Hepatocyte (in vitro differentiated cells): ENCODE data around the gene ACD. TPM values are rescaled to one million over a fixed set of nuclear protein-coding genes. Genes with fewer than 3 reads are reported as not detected.

Experiments
- DNase-seq: peaks from one replicate; pipeline ENCODE4 v3.0.0-alpha.2; 2016; ENCODE audit warnings: low spot score
- H2AFZ ChIP-seq: fragments of 200-600 bp; sonication (generic); 2 replicates; pipeline ENCODE4 v1.6.0; 2016; ENCODE audit warnings: antibody characterized with exemption, mild to moderate bottlenecking
- H3K27ac ChIP-seq: fragments of 200-600 bp; sonication (generic); 2 replicates; pipeline ENCODE4 v1.5.1; 2016; ENCODE audit warnings: mild to moderate bottlenecking
- H3K27me3 ChIP-seq: fragments of 200-600 bp; sonication (generic); 2 replicates; pipeline ENCODE4 v1.6.1; 2016
- H3K36me3 ChIP-seq: fragments of 200-600 bp; sonication (generic); replicated peaks from 2 replicates; pipeline ENCODE4 v1.5.1; 2016; ENCODE audit warnings: low read depth; ENCODE audit not compliant: insufficient read depth
- H3K4me1 ChIP-seq: fragments of 200-600 bp; sonication (generic); 2 replicates; pipeline ENCODE4 v1.5.1; 2016; ENCODE audit warnings: mild to moderate bottlenecking, moderate library complexity; ENCODE audit not compliant: insufficient read depth
- H3K4me2 ChIP-seq: fragments of 200-600 bp; sonication (generic); 2 replicates; pipeline ENCODE4 v1.6.0; 2016
- H3K4me3 ChIP-seq: fragments of 200-600 bp; sonication (generic); 2 replicates; pipeline ENCODE4 v1.5.1; 2016; ENCODE audit warnings: mild to moderate bottlenecking
- H3K79me2 ChIP-seq: fragments of 200-600 bp; sonication (generic); 2 replicates; pipeline ENCODE4 v1.6.0; 2017; ENCODE audit warnings: mild to moderate bottlenecking
- H3K9me2 ChIP-seq: fragments of 200-600 bp; sonication (generic); replicated peaks from 2 replicates; pipeline ENCODE4 v1.6.0; 2017; ENCODE audit warnings: mild to moderate bottlenecking; ENCODE audit not compliant: insufficient read depth
- H3K9me3 ChIP-seq: fragments of 200-600 bp; sonication (generic); 2 replicates; pipeline ENCODE4 v1.5.1; 2016; ENCODE audit warnings: low read depth, mild to moderate bottlenecking
- H4K20me1 ChIP-seq: fragments of 200-600 bp; sonication (generic); 2 replicates; pipeline ENCODE4 v1.6.0; 2016; ENCODE audit warnings: mild to moderate bottlenecking; ENCODE audit not compliant: insufficient read depth, poor library complexity, severe bottlenecking
- CTCF ChIP-seq: fragments of 200-600 bp; sonication (generic); IDR thresholded peaks from 2 replicates; pipeline ENCODE4 v1.5.1; 2016; ENCODE audit warnings: antibody characterized with exemption, mild to moderate bottlenecking; ENCODE audit not compliant: poor library complexity
- EZH2 ChIP-seq: fragments of 200-600 bp; sonication (generic); IDR thresholded peaks from 2 replicates; pipeline ENCODE4 v1.6.1; 2016; ENCODE audit warnings: antibody characterized with exemption, mild to moderate bottlenecking, borderline replicate concordance
- EZH2phosphoT487 ChIP-seq: fragments of 200-600 bp; sonication (generic); IDR thresholded peaks from one replicate; pipeline ENCODE4 v1.6.1; 2018; ENCODE audit warnings: antibody characterized with exemption, mild to moderate bottlenecking, low read depth, moderate library complexity; ENCODE audit not compliant: unreplicated experiment, severe bottlenecking
- WGBS: methylation state at CpG from one replicate; pipeline ENCODE4 v1.1.6; 2016; ENCODE audit warnings: low lambda C conversion rate; ENCODE audit errors: missing lambda C conversion rate; 5-methylcytosine and 5-hydroxymethylcytosine counted together
- polyA plus RNA-seq: library from polyadenylated mRNA; unstranded; fragments of >200 nt; fragmentation: Nextera tagmentation; extraction: Ambion mirVana; gene quantifications from 2 replicates; pipeline ENCODE4 v1.2.1, GENCODE V29; 2016
- total RNA-seq: library from RNA; depleted of rRNA; stranded (reverse); fragments of >200 nt; gene quantifications from 2 replicates; pipeline ENCODE4 v1.2.3, GENCODE V29; 2014

The ACD gene
- total and polyA plus RNA-seq, 2 experiments from 2014 or later: 18.5 to 26.3 TPM

- H3K27me3 ChIP-seq: peaks cover 47% of the 10 kb centered on the region
- 41% methylated on average over 15 of the region's 25 CpGs for WGBS
- no peak for DNase-seq
- no peaks in the 10 kb centered on the region for H3K36me3 ChIP-seq
- peaks cover 3% of the 10 kb centered on the region for H3K79me2 ChIP-seq
- no peak overlapping the region for H2AFZ ChIP-seq
- TF ChIP-seq EZH2 (no peak), EZH2phosphoT487 (no peak), CTCF (no peak)
- H4K20me1 ChIP-seq: no peaks in the 10 kb centered on the region
- no peaks in the 10 kb centered on the region for H3K9me3 ChIP-seq
- no peak overlapping the region for H3K27ac ChIP-seq
- H3K4me1 ChIP-seq: peaks cover 7% of the 10 kb centered on the region
- no peaks in the 10 kb centered on the region for H3K9me2 ChIP-seq
- H3K4me3 ChIP-seq: no peak overlapping the region
- peak overlapping the region; percentile 98 for H3K4me2 ChIP-seq
Observed at GRCh38 chr16:67653789-67654402, 6.2 kb downstream of the ACD start.

- H3K36me3 ChIP-seq: no peaks in the 10 kb centered on the region
- H3K4me1 ChIP-seq: peaks cover 7% of the 10 kb centered on the region
- H4K20me1 ChIP-seq: no peaks in the 10 kb centered on the region
- H2AFZ ChIP-seq: no peak overlapping the region
- H3K4me2 ChIP-seq: peak overlapping the region; percentile 98
- H3K27ac ChIP-seq: no peak overlapping the region
- no peaks in the 10 kb centered on the region for H3K79me2 ChIP-seq
- no peaks in the 10 kb centered on the region for H3K9me3 ChIP-seq
- H3K4me3 ChIP-seq: peak overlapping the region; percentile 45
- DNase-seq: peak; percentile 52
- no peaks in the 10 kb centered on the region for H3K9me2 ChIP-seq
- 3% methylated on average over 32 of the region's 68 CpGs for WGBS
- TF ChIP-seq EZH2: peak; percentile 60
- peak; percentile 7 for TF ChIP-seq CTCF
- TF ChIP-seq EZH2phosphoT487: no peak
- H3K27me3 ChIP-seq: peaks cover 47% of the 10 kb centered on the region
Observed at GRCh38 chr16:67653128-67653788, 6.8 kb downstream of the ACD start.

- 17% methylated on average over 9 of the region's 59 CpGs for WGBS
- H3K4me2 ChIP-seq: peak overlapping the region; percentile 98
- H3K4me3 ChIP-seq: no peak overlapping the region
- peaks cover 47% of the 10 kb centered on the region for H3K27me3 ChIP-seq
- peaks cover 7% of the 10 kb centered on the region for H3K4me1 ChIP-seq
- no peaks in the 10 kb centered on the region for H4K20me1 ChIP-seq
- H3K36me3 ChIP-seq: no peaks in the 10 kb centered on the region
- TF ChIP-seq CTCF: no peak
- no peaks in the 10 kb centered on the region for H3K9me2 ChIP-seq
- no peaks in the 10 kb centered on the region for H3K9me3 ChIP-seq
- H3K27ac ChIP-seq: no peak overlapping the region
- H2AFZ ChIP-seq: no peak overlapping the region
- H3K79me2 ChIP-seq: no peaks in the 10 kb centered on the region
- DNase-seq: peak; percentile 67
Observed at GRCh38 chr16:67652578-67653127, 7.4 kb downstream of the ACD start.
